T47D (cell line): ENCODE data around the gene SYCP3.

Experiments
- DNase-seq, 2 experiments: peaks; one replicate each; pipeline versions ENCODE4 v3.0.0 to v3.0.0-alpha.2; 2011 to 2012; ENCODE audit warnings: low read depth in 1 of 2, low spot score in 1 of 2
- JUND ChIP-seq: IDR thresholded peaks from 2 replicates; pipeline ENCODE4 v1.6.1; 2012; ENCODE audit warnings: low read depth
- in situ Hi-C: cut with HindIII; loops from 2 replicates; pipeline ENCODE4 v1.10.0; 2016; ENCODE audit warnings: low sequenced_read_pairs, low pct_unique_long_range_greater_than_20kb

Gene SYCP3

GRCh38 chr12:101738920-101739665 lies at the start of gene SYCP3:
SYCP3 (minus strand) TSS chr12:101739462; CDS start chr12:101737935, 1,527 bp downstream.
- in situ Hi-C loops: no loop called here
- no peak for DNase-seq
- TF ChIP-seq JUND: no peak

DNA sequence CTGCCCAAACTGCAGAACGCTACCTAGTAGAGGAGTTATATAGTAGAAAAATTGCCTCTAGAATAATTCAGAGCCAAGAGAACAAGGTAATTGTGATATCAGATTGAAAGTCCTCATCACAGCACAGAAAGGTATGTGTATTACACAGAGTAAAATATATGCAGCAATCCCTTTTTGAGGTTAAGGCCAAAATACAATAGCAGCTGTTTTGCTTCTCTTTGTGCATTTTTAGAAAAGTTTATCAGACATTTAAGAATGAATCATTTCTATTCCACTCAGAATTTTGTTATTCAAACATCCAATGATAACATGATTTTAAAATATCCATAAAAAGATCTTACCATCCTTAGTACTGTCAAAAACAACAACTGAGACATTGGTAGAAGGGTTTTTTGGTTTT lies 46.4 kb upstream of the SYCP3 start:
- DNase-seq: no peak
- no peak for TF ChIP-seq JUND
- in situ Hi-C loops: no loop called here

DNA sequence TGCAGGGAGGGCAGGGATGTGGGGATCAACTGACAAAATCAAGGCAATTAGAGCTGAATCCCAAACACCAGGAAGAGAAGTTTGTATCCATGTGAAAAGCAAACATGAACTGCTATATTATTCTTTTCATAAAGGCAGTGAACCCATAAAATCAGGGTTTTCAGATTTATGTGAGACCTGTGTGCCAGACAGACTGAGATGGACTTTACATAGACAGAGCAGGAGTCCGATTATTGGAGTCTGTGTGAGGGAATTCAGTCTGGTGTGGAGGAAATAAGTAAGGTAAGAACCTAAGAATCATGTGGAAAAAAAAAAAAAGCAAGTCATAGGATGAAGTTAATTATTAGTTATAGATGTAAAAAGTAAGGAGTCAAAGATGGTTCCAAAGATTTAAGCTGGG lies 45.1 kb upstream of the SYCP3 start:
- in situ Hi-C loops: no loop called here
- no peak for DNase-seq
- no peak for TF ChIP-seq JUND

- TF ChIP-seq JUND: no peak
- in situ Hi-C loops: no loop called here
- DNase-seq: no peak
Observed at GRCh38 chr12:101783838-101784237, 44.6 kb upstream of the SYCP3 start.

DNA sequence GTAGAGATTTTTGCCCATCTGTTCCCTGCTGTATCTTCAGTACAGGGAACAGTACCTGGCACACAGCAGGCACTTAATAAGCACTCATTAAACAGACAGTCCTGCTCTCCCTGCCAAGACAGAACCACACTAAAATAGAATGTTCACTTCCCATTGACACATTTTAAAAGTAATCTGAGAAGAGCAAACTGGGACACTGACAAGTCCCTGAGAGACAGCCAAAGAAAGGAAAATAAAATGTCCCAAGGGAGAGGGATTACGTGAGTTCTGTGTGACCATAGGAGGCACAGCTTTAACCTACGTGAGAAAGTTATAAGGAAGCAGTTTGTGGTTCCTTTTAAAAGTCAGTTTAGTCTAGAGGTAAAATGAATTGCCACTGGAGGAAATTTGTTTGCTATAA lies 43.9 kb upstream of the SYCP3 start:
- in situ Hi-C loops: no loop called here
- DNase-seq: peak; percentile 5 to 29
- TF ChIP-seq JUND: no peak

DNA sequence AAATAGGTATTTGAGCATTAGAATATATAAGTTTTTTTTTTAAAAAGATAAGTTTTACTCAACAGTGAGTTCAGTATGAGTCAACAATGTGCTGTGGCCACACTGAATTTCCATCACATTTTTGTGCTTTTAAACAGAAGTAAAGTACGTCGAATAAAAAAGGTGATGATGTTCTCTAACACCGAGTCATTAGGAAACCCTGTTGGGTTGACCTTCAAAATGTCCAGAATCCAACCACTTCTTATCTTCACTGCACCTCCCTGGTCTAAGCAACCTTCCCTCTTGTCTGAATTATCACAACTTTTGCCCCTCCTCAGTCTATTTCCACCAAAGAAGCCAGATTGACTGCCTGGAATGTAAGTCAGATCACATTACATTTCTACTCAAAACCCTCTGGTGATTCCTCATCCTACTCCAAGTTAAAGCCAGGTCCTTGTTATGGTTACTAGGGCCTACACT lies 43.0 kb upstream of the SYCP3 start:
- no peak for TF ChIP-seq JUND
- no peak for DNase-seq
- in situ Hi-C loops: no loop called here

GRCh38 chr12:101781834-101782233 lies 42.6 kb upstream of the SYCP3 start:
- DNase-seq: no peak
- no peak for TF ChIP-seq JUND
- in situ Hi-C loops: no loop called here

DNA sequence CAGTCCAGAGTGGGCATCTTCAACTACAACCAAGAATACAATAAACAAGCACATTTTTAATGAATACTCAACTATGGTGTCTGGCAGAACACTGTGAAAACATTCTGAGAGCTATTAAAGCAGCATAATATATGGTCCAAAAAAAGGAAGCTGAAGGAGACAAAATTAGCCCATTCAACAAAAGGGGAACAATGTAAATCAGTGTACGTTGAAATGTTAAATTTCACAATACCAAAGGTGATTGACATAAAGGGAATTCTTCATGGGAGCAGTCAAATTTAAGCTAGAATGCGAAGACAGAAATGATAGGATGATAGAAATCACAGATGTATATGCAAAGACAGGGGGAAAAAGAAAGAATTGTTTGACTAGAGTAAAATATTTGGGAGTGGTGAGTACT lies 41.3 kb upstream of the SYCP3 start:
- in situ Hi-C loops: no loop called here
- TF ChIP-seq JUND: no peak
- DNase-seq: no peak

GRCh38 chr12:101779626-101780025 lies 40.4 kb upstream of the SYCP3 start:
- no peak for TF ChIP-seq JUND
- in situ Hi-C loops: no loop called here
- DNase-seq: no peak

DNA sequence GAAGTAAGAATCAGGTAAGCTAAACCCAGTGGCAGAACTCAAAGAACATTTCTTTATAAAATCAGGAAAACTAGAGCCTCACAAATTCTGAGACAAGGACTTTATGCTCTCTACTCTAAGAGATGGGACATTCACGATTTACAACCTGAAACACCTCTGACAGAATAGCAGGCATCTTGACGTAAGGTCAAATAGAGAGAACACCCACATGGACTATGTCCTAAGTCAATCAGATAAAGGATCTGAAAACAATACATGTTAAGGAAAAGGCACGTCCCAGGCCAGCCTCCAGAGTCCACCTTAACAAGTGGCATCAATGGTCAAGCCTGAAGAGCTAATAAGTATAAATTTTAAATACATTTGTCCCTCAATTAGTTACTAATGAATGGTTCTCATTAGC lies 39.9 kb upstream of the SYCP3 start:
- no peak for DNase-seq
- no peak for TF ChIP-seq JUND
- in situ Hi-C loops: no loop called here

DNA sequence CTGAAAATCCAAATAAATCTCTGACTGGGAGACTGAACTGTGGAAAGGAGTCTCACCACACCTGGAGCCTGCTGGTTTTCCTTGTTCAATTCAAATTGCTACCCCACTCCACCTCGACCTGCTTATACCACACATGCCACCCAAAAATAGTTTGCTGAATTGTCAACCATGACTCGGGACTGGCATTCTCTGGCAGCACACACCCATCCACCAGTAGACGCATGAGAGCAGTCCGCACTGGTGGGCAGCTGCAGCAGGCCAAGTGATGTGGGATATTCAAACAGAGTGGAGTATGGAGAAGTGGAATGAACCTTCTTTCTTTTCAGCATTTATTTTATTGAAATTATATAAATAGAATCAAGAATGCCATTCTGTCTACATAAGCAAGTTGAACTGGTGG lies 38.7 kb upstream of the SYCP3 start:
- in situ Hi-C loops: no loop called here

DNA sequence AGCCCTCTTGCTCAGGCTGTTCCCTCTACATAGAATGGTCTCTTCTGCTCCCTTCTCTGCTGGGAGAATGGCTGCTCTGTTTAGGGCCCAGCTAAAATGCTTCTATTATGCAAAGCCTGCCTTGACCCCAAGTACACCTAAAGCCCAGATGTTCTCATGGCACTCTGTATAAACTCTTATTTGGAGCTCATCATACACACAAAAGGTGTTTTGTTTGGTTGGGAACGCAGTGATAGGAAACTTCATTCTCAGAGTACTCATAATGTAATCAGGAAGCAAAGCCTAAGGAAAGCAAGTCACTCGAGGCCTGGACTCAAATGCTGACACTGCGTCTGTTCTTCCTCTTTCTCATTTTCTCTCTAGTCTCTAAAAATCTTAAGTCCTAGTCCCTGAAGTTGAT lies 38.2 kb upstream of the SYCP3 start:
- in situ Hi-C loops: no loop called here
- no peak for DNase-seq
- no peak for TF ChIP-seq JUND

More for the DNA sequence above, 38.7 kb upstream of the SYCP3 start:
- DNase-seq: no peak
- no peak for TF ChIP-seq JUND

- no peak for DNase-seq
- in situ Hi-C loops: no loop called here
- TF ChIP-seq JUND: no peak
Observed at GRCh38 chr12:101775816-101776215, 36.6 kb upstream of the SYCP3 start.

DNA sequence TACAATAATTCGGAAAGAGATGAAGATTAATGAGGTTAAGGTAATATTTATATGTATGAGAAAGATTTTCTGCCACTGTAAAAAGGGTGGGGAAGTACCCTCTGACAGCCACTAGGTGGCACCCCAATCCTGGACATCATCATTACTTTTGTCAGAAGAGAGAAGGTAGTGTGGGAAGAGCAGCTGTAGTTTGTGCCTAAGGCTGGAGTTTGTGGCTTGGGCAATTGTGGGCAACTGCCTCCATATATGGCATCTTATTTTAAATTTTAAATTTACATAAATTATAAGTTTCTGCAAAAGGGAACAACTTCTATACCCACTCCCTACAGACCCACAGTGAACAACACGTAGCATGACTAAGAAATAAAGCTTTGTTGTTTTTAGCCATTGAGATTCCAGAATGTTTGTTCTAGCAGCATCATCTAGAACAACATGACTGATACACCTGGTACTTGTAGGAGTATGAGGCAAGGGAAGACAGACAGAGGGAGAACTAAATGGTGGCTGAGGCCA lies 34.4 kb upstream of the SYCP3 start:
- in situ Hi-C loops: no loop called here
- no peak for TF ChIP-seq JUND
- DNase-seq: peak; percentile 70 to 83
